ENCODE results near the gene SIK2. TPM values are rescaled to one million over a fixed set of nuclear protein-coding genes. Genes with fewer than 3 reads are reported as not detected.

Gene SIK2
- total RNA-seq, 4 donors from 2014 or later = 6.1 to 24.3 (median 9.5) TPM

DNA sequence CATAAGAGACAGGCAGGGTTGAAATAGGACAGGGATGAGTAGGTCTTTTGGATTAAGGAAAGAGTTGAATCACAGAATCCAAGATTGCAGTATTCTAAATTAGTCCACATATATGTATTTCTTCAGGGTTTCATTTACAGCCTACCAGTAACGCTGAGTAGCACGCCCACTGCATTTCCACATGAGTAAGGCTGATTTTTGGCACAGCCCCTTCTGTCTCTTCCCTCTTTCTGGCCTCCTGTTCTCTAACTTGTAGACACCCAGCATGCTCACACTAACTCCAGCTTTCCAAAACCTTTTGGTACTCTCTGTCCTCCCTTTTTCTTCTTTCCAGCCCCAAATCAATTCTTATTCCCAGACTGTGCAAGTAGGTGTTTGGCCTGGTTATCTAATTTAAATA is 3.7 kb upstream of the SIK2 start:
- WGBS, 2 donors = 23 to 53% methylated on average over 2 of the region's 2 CpGs

DNA sequence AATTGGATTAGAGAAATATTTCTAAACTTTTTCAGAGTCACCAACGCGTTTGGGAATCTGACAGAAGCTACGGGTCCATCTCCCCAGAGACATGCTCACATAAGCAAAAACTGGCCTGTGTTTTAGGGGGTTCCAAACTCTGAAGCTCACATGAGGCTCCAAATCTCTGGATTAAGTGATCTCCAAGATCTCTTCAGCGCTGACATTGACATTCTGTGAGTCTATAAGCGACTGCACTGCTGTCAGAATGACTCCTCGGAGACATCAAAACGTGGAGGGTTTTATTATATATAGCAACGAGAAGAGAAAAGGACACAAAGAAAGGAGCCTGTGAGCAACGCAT is 642 bp upstream of the SIK2 start:
- intact Hi-C loops (cut with DNase I) = loop anchor here (5.0 kb wide), 1 partner anchor 166 kb away; the partner anchor contains the start of gene PPP2R1B
- Histone ChIP-seq H3K4me1 (peaks cover 11 to 49% (median 15%) of the 10 kb centered on the region in 3 donors), H3K27ac (peak overlapping the region; percentile 90 to 98 (median 94)), H3K9me3 (no peaks in the 10 kb centered on the region), H3K27me3 (no peaks in the 10 kb centered on the region), H3K36me3 (no peaks in the 10 kb centered on the region), H3K4me3 (peak overlapping the region; percentile 61 to 92 (median 81))
- WGBS, 2 donors = 11 to 18% methylated on average over 8 to 9 of the region's 9 CpGs
- no peak for DNase-seq
- TF ChIP-seq POLR2A (IDR thresholded peaks at IDR 0.05) = no peak
- TF ChIP-seq, protein P1, sequence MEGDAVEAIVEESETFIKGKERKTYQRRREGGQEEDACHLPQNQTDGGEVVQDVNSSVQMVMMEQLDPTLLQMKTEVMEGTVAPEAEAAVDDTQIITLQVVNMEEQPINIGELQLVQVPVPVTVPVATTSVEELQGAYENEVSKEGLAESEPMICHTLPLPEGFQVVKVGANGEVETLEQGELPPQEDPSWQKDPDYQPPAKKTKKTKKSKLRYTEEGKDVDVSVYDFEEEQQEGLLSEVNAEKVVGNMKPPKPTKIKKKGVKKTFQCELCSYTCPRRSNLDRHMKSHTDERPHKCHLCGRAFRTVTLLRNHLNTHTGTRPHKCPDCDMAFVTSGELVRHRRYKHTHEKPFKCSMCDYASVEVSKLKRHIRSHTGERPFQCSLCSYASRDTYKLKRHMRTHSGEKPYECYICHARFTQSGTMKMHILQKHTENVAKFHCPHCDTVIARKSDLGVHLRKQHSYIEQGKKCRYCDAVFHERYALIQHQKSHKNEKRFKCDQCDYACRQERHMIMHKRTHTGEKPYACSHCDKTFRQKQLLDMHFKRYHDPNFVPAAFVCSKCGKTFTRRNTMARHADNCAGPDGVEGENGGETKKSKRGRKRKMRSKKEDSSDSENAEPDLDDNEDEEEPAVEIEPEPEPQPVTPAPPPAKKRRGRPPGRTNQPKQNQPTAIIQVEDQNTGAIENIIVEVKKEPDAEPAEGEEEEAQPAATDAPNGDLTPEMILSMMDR (IDR thresholded peaks at IDR 0.05) = no peak

More for the DNA sequence above, 3.7 kb upstream of the SIK2 start:
- Histone ChIP-seq H3K4me1 (peaks cover 5 to 22% (median 8%) of the 10 kb centered on the region in 3 donors), H3K27me3 (no peaks in the 10 kb centered on the region), H3K4me3 (no peak overlapping the region), H3K36me3 (no peaks in the 10 kb centered on the region), H3K27ac (no peak overlapping the region), H3K9me3 (no peaks in the 10 kb centered on the region)
- no peak for DNase-seq
- intact Hi-C loops (cut with DNase I) = no loop called here
- TF ChIP-seq, protein P1 (IDR thresholded peaks at IDR 0.05) = no peak
- TF ChIP-seq POLR2A (IDR thresholded peaks at IDR 0.05) = no peak

DNA sequence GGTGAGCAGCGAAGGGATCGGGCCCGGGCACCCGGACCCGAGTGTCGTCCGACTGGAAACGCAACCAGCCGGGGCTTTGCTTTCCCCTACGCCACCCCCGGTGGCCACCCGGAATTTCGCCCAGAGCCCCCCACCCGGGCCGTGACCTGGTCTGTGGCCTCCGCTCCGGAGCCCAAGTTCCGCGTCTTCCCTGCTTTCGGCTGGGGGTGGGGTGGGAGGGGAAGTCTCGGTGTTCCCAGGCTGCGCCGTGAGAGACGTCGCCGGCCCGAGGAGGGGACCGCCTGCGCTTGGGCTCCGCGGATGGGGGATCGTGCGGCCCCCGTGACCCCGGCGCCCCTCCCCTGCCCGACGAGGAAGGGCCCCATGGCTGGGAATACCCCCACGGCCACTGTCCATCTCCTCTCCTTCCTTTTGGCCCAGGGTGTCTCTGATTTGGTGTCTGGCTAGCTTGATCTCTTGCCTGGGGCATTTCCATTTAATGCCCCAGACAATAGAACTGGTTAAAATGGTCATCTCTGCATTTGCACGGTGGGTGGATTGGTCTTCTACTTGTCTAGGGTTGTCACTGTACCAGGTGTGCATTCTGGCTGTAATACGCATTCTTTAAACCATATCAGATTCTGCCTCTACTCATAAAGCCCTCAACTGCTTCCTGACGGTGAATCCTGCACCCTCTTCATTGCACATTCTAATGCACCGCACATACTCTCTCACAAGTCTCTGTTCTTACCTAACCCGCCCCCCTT is 789 bp downstream of the SIK2 start:
- peak overlapping the region; percentile 90 to 98 (median 94) for H3K27ac ChIP-seq
- H3K27me3 ChIP-seq = no peaks in the 10 kb centered on the region
- H3K9me3 ChIP-seq = no peaks in the 10 kb centered on the region
- 0 to 1% methylated on average over 5 to 6 of the region's 44 CpGs for WGBS, 2 donors
- TF ChIP-seq, protein P1 (IDR thresholded peaks at IDR 0.05) = no peak
- no peak for TF ChIP-seq POLR2A (IDR thresholded peaks at IDR 0.05)
- no peak for DNase-seq
- intact Hi-C loops (cut with DNase I) = loop anchor here (5.0 kb wide), 1 partner anchor 164 kb away; the partner anchor contains the start of gene PPP2R1B
- H3K4me3 ChIP-seq = peak overlapping the region; percentile 61 to 92 (median 81)
- H3K4me1 ChIP-seq = peaks cover 11 to 48% (median 15%) of the 10 kb centered on the region in 3 donors
- no peaks in the 10 kb centered on the region for H3K36me3 ChIP-seq

DNA sequence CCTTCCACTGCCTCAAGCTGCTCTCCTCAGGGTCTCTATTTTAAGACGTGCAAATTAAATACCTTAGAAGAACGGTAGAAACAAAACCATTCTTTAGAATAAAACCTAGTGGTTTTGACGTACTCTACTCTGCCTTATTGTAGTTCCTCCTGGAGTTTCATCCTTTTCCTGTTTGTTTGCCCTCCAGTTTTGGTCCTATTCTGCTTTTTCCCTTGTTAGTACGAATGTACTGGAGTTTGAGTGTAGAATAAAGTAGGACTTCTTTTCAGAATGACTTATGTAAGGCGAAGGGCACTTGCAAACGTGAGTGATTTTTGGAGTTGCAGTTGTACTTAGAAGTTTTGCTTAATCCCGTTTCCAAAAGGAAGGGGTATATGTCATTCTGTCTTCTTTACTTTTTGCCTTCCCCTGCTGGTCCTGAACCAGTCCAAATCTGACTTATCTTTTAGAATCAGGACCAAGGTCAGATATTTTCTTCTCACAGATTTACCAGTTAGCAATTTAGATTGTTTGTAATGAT is 1.4 kb downstream of the SIK2 start:
- no peaks in the 10 kb centered on the region for H3K36me3 ChIP-seq
- peak overlapping the region; percentile 61 to 92 (median 81) for H3K4me3 ChIP-seq
- no peak for TF ChIP-seq POLR2A (IDR thresholded peaks at IDR 0.05)
- TF ChIP-seq, protein P1 (IDR thresholded peaks at IDR 0.05) = no peak
- H3K27me3 ChIP-seq = no peaks in the 10 kb centered on the region
- DNase-seq = no peak
- H3K27ac ChIP-seq = peak overlapping the region; percentile 90 to 98 (median 94)
- 6 to 14% methylated on average over 7 of the region's 7 CpGs for WGBS, 2 donors
- intact Hi-C loops (cut with DNase I) = loop anchor here (5.0 kb wide), 1 partner anchor 164 kb away; the partner anchor contains the start of gene PPP2R1B
- H3K9me3 ChIP-seq = no peaks in the 10 kb centered on the region
- peaks cover 11 to 48% (median 15%) of the 10 kb centered on the region in 3 donors for H3K4me1 ChIP-seq

DNA sequence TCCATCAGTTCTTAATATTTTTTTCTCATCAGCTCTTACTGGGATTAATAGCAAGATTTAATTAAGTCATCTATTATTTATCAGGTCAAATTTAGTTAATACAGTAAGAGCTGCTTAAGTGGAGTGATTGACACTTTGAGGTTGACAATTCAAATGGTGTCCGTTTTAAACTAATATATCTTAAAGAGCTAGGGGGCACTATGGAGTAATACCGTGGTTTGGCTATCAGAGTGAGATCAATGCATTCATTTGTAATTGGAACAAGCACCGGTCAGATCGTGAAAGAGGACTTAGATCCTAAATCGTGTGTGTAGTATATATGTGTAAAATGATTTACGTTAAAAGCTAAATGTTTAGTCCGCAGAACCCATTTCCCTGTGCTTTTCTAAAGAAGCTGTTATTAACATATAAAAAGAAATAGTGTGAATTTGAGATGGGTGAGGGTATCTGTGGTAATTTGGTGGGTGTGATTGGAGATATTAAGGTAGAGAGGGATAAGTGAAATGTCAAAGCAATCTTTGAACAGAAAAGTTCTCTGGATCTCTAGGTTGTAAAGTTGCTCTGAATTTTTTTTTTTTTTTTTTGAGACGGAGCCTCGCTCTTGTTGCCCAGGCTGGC is 2.3 kb downstream of the SIK2 start:
- peak overlapping the region in 2 of 4 donors; percentile 90 to 96 for H3K27ac ChIP-seq
- H3K4me1 ChIP-seq = peaks cover 11 to 48% (median 15%) of the 10 kb centered on the region in 3 donors
- H3K36me3 ChIP-seq = no peaks in the 10 kb centered on the region
- intact Hi-C loops (cut with DNase I) = loop anchor here (5.0 kb wide), 1 partner anchor 163 kb away; the partner anchor contains the start of gene PPP2R1B
- H3K9me3 ChIP-seq = no peaks in the 10 kb centered on the region
- no peak for DNase-seq
- H3K27me3 ChIP-seq = no peaks in the 10 kb centered on the region
- peak overlapping the region in 3 of 4 donors; percentile 0 to 92 (median 87) for H3K4me3 ChIP-seq
- WGBS, 2 donors = 32 to 37% methylated on average over 9 of the region's 9 CpGs
- TF ChIP-seq, protein P1 (IDR thresholded peaks at IDR 0.05) = peak; percentile 26 to 63 (median 56)
- TF ChIP-seq POLR2A (IDR thresholded peaks at IDR 0.05) = no peak

Data from esophagus squamous epithelium (tissue), 5 donors.